Left kidney (tissue), 2 donors: ENCODE data around the gene PYGB. TPM values are rescaled to one million over a fixed set of nuclear protein-coding genes. Genes with fewer than 3 reads are reported as not detected.

Source experiments
- DNase-seq: peaks from one replicate; pipeline ENCODE4 v3.0.0-alpha.2; 2013
- polyA plus RNA-seq: library from polyadenylated mRNA; unstranded; fragments of 120-200 nt; gene quantifications from one replicate; pipeline ENCODE4 v1.2.1, GENCODE V29; 2013; ENCODE audit not compliant: insufficient read length

PYGB gene
- polyA plus RNA-seq, 1 donor: 47.0 TPM

DNA sequence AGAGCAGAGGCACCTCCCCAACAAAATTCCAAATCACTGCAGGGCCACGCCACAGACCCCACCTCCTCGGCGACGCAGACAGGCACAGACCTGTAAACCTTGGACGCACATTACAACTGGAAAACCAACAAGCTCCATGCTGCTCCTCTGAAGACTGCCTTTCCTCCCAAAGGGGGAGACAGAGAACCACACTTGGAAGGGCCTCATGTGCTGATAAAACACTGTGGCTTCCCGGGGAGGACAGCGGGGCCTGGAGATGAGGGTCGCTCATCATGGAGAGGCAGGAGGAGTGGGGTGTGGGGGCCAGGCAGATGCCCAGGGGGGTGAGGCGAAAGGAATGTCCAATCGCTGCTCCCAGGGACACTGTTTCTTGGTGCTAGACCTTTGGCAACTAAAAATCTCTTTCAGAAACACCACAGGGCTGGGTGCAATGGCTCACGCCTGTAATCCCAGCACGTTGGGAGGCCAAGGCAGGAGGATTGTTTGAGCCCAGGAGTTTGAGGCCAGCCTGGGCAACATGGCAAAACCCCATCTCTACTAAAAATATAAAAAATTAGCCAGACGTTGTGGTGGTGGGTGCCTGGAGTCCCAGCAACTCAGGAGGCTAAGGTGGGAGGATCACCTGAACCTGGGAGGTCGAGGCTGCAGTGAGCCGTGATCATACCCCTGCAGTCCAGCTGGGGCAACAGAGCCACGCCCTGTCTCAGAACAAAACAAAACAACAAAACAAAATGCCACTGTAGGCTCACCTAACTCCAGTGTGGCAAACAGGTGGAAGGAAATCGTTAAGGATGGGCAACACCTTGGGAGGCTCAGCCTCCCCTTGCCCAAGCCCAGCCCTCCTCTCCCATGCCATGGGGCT, 88.9 kb downstream of the PYGB start:
- no peak for DNase-seq

DNA sequence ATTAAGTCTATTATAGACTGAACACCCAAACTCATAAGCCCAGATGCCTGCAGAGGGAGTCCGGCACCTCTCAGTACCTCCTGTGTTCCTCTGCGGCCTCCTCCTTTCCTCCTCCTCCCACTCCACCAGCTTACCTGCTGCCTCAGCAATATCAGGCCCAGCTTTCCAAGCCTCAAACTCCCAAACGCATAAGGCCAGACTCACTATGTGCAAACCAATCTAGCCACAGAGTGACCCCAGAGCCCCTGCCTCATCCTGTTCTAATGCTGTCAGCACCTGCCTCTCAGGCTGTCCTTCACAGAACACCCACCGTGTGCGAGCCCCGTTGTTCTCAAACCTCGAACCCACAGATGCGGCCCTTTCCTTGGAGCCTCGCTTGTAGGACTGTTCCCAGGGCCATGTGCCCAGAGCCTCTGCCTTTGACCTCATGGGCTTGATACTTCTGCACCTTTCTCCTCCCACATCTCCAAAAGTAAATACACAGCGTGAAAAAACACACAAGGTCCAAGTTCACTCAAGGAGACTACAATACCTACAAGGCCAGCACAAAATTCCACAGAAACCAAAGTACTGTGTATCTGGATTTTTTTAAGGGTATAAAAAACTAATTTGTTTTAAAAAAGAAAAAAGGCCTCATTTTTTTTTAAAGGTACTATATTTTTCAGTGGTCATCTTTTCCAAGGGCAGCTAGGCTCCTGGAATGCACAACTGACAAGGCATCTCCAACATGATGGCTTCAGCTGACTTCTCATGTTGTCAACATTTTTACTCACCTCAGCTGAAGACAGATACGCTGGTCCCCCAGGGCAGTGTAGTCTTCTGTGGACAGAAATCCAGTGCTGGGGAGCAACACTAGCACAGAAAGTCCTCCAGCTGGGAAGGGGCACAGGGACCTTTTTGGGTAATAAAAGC, 90.5 kb downstream of the PYGB start:
- DNase-seq: no peak

DNA sequence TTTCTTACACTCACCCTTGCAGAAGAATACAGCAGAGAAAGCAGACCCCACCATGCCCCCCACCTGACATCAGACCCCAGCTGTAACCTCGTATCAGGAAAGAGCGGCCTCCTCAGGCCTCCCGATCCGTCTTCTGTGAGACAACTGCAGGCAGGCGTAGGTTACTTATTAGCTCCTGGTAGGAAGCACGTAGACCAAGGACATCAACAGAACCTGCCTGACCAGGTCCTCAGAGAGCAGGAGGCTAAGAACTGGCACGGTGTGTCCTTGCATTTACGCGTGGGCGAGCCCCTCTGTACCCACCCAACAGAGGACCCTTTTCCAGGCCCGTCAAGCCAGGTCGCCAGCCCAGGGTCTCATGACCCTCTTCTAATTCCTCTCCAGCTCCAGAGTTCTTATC, 91.7 kb downstream of the PYGB start:
- no peak for DNase-seq

DNA sequence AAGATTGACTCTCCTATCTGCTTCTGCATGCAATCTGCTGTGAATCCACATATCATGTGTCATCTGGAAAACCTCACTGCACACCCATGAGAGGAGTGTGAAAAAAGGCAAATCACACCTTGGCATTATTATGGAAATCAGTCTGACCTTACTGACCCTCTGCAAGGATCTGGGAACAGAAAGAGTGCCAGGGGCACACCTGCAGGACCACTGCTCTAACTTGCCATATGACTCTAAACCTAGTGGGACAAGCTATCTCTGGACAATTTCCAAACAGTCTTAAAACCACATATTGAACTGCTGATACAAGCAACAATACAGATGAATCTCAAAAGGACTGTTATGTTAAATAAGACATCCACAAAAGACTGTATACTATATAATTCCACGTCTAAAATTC, 92.5 kb downstream of the PYGB start:
- no peak for DNase-seq

DNA sequence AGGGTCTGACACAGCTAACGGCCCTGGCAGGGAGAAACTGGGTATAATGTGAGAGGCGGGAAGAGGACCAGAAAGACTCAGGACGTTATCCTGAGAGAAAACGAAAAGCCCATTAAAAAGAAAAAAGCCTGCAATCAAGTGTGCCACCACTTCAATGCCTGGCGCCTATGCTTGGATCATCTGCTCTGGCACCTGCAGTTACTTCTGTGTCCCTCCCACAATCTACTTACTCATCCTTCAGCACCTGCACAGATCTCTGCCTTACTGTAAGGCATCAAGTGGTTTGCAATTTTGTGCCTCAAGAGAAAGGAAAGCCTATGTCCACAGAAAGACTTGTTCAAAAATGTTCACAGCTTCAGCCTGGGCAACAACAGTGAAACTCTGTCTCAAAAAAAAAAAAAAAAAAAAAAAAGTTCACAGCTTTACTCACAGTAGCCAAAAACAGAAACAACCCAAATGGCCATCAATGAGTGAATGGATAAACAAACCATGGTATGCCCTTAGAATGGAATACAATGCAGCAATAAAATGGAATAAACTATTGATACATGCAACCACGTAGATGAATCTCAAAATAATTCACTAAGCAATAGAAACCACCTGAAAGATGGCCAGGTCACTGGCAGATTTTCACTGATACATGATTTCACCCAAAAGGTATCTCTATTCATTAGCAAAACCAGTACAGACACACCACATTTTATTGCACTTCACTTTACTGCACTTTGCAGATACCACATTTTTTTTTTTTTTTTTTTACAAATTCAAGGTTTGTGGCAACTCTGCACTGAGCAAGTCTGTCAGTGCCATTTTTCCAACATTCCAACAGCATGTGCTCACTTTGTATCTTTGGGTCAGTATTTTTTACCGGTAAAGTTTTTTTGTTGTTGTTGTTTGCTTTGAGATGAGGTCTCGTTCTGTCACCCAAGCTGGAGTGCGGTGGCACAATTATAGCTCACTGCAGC, 94.1 kb downstream of the PYGB start:
- DNase-seq: no peak

DNA sequence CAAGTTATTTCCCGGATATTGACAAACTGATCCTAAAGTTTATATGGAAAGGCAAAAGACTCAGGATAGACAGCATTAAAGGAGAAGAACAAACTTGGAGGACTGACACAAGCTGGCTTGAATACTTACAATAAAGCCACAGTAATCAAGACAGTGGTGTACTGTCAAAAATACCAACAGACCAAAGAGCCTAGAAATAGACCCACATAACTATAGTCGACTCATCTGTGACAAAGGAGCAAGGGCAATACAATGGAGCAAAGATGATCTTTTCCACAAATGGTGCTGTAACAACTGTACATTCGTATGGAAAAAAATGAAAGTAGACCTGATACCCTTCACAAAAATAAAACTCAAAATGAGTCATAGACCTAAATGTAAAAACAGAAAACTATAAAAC, 96.7 kb downstream of the PYGB start:
- DNase-seq: no peak

DNA sequence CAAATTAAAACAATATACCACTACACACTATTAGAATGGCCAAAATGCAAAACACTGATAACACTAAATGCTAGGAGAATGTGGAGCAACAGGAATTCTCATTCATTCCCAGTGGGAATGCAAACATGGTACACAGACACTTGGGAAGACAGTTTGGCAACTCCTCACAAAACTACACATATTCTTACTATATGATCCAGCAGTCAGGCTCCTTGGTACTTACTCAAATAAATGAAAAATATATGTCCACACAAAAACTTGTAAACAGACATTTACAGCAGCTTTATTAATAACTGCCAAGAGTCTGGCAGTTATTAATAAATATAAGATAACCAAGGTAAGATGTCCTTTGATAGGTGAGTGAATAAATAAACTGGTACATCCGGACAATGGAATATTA, 97.8 kb downstream of the PYGB start:
- DNase-seq: no peak

DNA sequence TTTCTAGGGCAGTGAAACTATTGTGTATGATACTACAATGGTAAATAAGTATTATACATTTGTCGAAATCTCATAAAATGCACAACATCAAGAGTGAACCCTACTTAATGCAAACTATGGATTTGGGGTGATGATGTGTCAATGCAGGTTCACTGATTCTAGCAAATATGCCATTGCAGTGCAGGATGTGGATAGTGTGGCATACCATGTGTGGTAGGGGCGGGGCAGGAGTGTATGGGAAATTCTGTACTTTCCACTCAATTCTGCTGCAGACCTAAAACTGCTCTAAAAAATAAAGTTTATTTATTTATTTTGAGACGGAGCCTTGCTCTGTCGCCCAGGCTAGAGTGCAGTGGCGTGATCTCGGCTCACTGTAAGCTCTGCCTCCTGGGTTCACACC, 98.5 kb downstream of the PYGB start:
- DNase-seq: no peak

Other genes starting within 250 kb of the PYGB start
- 28.4 TPM for gene ACSS1, start 189.9 kb upstream of the PYGB start, polyA plus RNA-seq
- not detected for gene VSX1, start 165.9 kb upstream of the PYGB start, polyA plus RNA-seq
- gene ENTPD6, start 52.4 kb upstream of the PYGB start, polyA plus RNA-seq: 46.7 TPM
- 50.4 TPM for gene ABHD12, start 142.8 kb downstream of the PYGB start, polyA plus RNA-seq
- 30.6 TPM for gene GINS1, start 159.6 kb downstream of the PYGB start, polyA plus RNA-seq